Psoas muscle (tissue), 8 donors: ENCODE data around the gene AP3B1. TPM values are rescaled to one million over a fixed set of nuclear protein-coding genes. Genes with fewer than 3 reads are reported as not detected.
"Not testable (repeated sequence)": the region's sequence is repeated elsewhere in the genome, so short reads cannot be mapped to it uniquely, and the experiment has no call there.

Experiments
- ATAC-seq, 4 donors: fragments of 200-7000 bp; cut with Tn5 transposase; one replicate each; pipeline ENCODE4 v1.9.1; 2020; ENCODE audit warnings: moderate library complexity in 3 of 4, mild to moderate bottlenecking in 2 of 4
- DNase-seq, 2 donors: peaks; one replicate each; pipeline ENCODE4 v3.0.0-alpha.2; 2020
- H3K27ac ChIP-seq: fragments of 200-600 bp; one replicate; pipeline ENCODE4 v1.8.0; 2022
- H3K27me3 ChIP-seq, 3 donors: fragments of 200-600 bp in 1 of 3; one replicate each; pipeline versions ENCODE4 v1.6.1 to v1.8.0; 2013 to 2022; ENCODE audit warnings: low read length in 2 of 3, mild to moderate bottlenecking in 2 of 3, moderate library complexity in 1 of 3; ENCODE audit not compliant: insufficient read depth in 3 of 3
- H3K36me3 ChIP-seq, 2 donors: fragments of 200-600 bp in 1 of 2; one replicate each; pipeline versions ENCODE4 v1.6.1 to v1.8.0; 2013 to 2022; ENCODE audit warnings: low read depth in 1 of 2, mild to moderate bottlenecking in 1 of 2, moderate library complexity in 1 of 2; ENCODE audit not compliant: insufficient read depth in 1 of 2
- H3K4me1 ChIP-seq: fragments of 200-600 bp; one replicate; pipeline ENCODE4 v1.8.0; 2022
- H3K4me3 ChIP-seq: fragments of 200-600 bp; one replicate; pipeline ENCODE4 v1.8.0; 2022; ENCODE audit warnings: mild to moderate bottlenecking
- H3K9me3 ChIP-seq: fragments of 200-600 bp; one replicate; pipeline ENCODE4 v1.8.0; 2022
- WGBS, 3 donors: extraction: QIAGEN DNeasy Blood & Tissue Kit; methylation state at CpG; one replicate each; pipeline versions ENCODE4 v1.1.6 to v1.1.7; 2013; 5-methylcytosine and 5-hydroxymethylcytosine counted together
- intact Hi-C, 2 donors: fragments of 100-400 bp; cut with DNase I; formaldehyde crosslinking; loops; one replicate each; pipeline versions ENCODE4 v1.11.0 to v1.14.2; 2022
- polyA plus RNA-seq, 3 donors: library from polyadenylated mRNA; stranded (reverse); fragments of 200-250 nt; gene quantifications; one replicate each; pipeline ENCODE4 v1.2.3, GENCODE V29; 2013
- total RNA-seq, 4 donors: library from RNA; stranded (reverse); fragmentation: NEBNext Ultra II Directional in 2 of 4; extraction: Animal tissue kit (Norgen Biotek cat#: 25700) in 2 of 4; gene quantifications; one replicate each; pipeline versions ENCODE4 v1.2.1 to v1.2.4, GENCODE V29; 2021 to 2023
- TF ChIP-seq, protein P1 (sequence below): fragments of 200-600 bp; IDR thresholded peaks from one replicate; pipeline ENCODE4 v1.8.0; 2022; ENCODE audit warnings: antibody characterized with exemption
- donor health status: healthy with polysubstance abuse.
- donor health status: DM: no; HTN: no; CAD: no; lungs with moderate emphysema.
- donor health status: Bipolar disorder and iron deficiency.
- donor health status: healthy.
- donor health status: DM: yes; HTN: yes; CAD: no.
- donor health status: DM: no; HTN: no; CAD: no.
- donor health status: DM: no; HTN: no; CAD: no.
- donor health status: DM: yes; HTN: yes; CAD: no.

Gene AP3B1
- total and polyA plus RNA-seq, 7 donors: 12.4 to 24.4 (median 15.2) TPM

DNA sequence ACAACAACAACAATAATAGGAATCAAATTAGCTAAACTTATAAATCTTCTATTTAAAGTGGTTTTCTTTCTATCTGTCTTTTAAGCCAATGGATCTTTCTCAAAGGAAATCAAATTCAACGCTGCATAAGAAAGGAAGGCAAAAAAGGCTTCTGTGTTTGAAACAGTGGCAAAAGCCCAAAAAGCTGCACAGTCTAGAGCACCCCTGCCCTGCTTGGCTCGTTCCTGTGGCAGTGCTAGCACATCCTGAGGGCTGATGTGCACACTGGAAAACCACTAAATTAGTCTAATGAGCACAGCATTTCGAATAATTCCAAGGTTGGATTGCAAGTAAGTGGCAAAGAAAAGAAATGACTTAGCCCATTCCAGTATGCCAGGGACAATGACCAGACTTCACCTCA lies 80.7 kb downstream of the AP3B1 start:
- H3K36me3 ChIP-seq: peaks cover 0 to 11% of the 10 kb centered on the region in 2 donors
- intact Hi-C loops: no loop called here
- no peaks in the 10 kb centered on the region for H3K27me3 ChIP-seq
- DNase-seq (no peak), ATAC-seq (no peak)
- no peaks in the 10 kb centered on the region for H3K9me3 ChIP-seq
- no peaks in the 10 kb centered on the region for H3K4me1 ChIP-seq
- TF ChIP-seq, protein P1, sequence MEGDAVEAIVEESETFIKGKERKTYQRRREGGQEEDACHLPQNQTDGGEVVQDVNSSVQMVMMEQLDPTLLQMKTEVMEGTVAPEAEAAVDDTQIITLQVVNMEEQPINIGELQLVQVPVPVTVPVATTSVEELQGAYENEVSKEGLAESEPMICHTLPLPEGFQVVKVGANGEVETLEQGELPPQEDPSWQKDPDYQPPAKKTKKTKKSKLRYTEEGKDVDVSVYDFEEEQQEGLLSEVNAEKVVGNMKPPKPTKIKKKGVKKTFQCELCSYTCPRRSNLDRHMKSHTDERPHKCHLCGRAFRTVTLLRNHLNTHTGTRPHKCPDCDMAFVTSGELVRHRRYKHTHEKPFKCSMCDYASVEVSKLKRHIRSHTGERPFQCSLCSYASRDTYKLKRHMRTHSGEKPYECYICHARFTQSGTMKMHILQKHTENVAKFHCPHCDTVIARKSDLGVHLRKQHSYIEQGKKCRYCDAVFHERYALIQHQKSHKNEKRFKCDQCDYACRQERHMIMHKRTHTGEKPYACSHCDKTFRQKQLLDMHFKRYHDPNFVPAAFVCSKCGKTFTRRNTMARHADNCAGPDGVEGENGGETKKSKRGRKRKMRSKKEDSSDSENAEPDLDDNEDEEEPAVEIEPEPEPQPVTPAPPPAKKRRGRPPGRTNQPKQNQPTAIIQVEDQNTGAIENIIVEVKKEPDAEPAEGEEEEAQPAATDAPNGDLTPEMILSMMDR: no peak
- 65 to 87% (median 69%) methylated on average over 3 of the region's 3 CpGs for WGBS, 3 donors
- no peak overlapping the region for H3K27ac ChIP-seq
- no peak overlapping the region for H3K4me3 ChIP-seq

DNA sequence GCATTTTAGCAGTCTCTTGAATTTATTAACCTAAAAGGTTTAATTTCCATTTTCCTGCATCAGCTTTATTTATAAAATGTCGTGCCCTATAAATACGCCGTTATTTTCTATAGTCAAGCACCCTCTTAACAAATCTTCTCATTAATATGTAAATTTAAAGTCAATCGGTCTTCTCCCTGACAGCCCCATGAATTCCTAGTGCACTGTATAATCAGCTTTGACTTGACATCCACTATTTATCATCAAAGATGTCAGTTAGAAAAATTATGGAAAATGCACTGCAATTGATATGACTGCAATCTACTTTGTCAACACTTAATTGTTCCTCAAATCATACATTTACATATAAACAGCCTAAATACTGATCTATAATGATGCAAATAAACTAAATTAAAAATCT lies 83.4 kb downstream of the AP3B1 start:
- Histone ChIP-seq H3K27ac (no peak overlapping the region), H3K36me3 (peaks cover 0 to 15% of the 10 kb centered on the region in 2 donors), H3K27me3 (no peaks in the 10 kb centered on the region), H3K4me3 (no peak overlapping the region), H3K4me1 (no peaks in the 10 kb centered on the region), H3K9me3 (no peaks in the 10 kb centered on the region)
- DNase-seq (no peak), ATAC-seq (no peak)
- TF ChIP-seq, protein P1: no peak
- intact Hi-C loops: no loop called here
- WGBS, 3 donors: 80 to 95% (median 82%) methylated on average over 4 of the region's 4 CpGs

DNA sequence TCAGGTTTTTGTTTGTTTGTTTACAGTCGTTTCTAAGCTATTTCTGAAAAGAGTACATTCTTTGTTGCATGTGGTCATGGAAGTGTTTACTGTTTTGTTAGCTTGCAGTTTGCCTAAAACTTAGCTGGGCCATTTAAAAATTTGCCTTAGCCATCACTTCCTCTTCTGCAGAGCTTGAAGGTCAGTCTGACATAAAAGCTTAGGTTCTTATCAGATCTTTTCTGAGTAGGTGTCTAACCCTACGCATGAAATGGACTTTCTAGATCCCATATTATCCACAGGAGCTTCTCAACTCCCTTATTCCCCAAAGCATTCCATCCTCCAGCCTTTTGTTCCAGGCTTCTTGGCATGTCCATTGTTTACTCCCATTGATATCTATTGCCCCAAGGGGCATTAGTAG lies 90.3 kb downstream of the AP3B1 start:
- 80 to 95% (median 87%) methylated on average over 2 of the region's 2 CpGs for WGBS, 3 donors

DNA sequence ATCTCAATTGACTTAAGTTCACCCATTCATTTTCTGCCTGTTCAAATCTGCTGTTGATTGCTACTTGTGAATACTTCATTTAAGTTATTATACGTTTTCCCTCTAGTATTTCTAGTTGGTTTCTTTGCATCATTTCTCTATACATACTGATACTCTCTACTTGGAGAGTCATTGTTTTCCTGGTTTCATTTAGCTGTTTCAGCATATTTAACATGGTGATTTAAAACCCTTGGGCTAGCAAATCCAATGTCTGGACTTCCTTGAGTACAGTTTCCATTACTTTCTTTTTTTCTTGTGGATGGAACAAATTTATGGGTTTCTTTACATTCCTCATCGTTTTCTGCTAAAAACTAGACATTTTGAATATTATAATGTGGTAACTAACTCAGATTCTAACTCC lies 90.7 kb downstream of the AP3B1 start:
- Histone ChIP-seq H3K27me3 (no peaks in the 10 kb centered on the region), H3K4me3 (no peak overlapping the region), H3K4me1 (no peaks in the 10 kb centered on the region), H3K27ac (no peak overlapping the region), H3K36me3 (peaks cover 0 to 10% of the 10 kb centered on the region in 2 donors), H3K9me3 (no peaks in the 10 kb centered on the region)
- DNase-seq (no peak), ATAC-seq (no peak)
- 85 to 92% (median 87%) methylated on average over 2 of the region's 2 CpGs for WGBS, 3 donors
- intact Hi-C loops: no loop called here
- TF ChIP-seq, protein P1: no peak

More for the DNA sequence above, 90.3 kb downstream of the AP3B1 start:
- no peaks in the 10 kb centered on the region for H3K27me3 ChIP-seq
- ATAC-seq (no peak), DNase-seq (no peak)
- H3K4me1 ChIP-seq: no peaks in the 10 kb centered on the region
- peaks cover 0 to 10% of the 10 kb centered on the region in 2 donors for H3K36me3 ChIP-seq
- intact Hi-C loops: no loop called here
- H3K27ac ChIP-seq: no peak overlapping the region
- no peak overlapping the region for H3K4me3 ChIP-seq
- TF ChIP-seq, protein P1: no peak
- H3K9me3 ChIP-seq: no peaks in the 10 kb centered on the region

DNA sequence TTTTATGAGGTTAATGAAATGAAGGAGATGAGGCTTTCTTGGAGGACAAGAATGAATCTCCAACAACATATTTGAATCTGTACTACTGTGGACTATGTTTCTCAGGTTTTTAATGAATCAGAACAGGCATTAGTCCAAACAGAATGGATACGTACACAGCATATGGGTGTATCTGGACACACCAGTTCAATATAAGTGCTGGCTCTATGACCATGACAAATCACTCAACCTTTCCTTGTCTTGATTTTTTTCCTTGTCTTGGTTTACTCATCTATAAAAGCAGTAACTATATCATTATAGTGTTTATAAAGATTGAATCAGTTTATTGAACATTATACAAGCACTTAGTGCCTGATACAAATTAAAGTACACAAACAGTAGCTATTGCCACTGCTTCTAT lies 104.1 kb downstream of the AP3B1 start:
- DNase-seq: no peak
- TF ChIP-seq, protein P1: no peak
- intact Hi-C loops: no loop called here
- 90 to 93% (median 91%) methylated on average over 1 of the region's 1 CpG for WGBS, 3 donors
- Histone ChIP-seq H3K4me1 (no peaks in the 10 kb centered on the region), H3K27me3 (no peaks in the 10 kb centered on the region), H3K36me3 (no peaks in the 10 kb centered on the region), H3K27ac (no peak overlapping the region), H3K9me3 (peaks cover 13% of the 10 kb centered on the region), H3K4me3 (no peak overlapping the region)
- no peak for ATAC-seq

DNA sequence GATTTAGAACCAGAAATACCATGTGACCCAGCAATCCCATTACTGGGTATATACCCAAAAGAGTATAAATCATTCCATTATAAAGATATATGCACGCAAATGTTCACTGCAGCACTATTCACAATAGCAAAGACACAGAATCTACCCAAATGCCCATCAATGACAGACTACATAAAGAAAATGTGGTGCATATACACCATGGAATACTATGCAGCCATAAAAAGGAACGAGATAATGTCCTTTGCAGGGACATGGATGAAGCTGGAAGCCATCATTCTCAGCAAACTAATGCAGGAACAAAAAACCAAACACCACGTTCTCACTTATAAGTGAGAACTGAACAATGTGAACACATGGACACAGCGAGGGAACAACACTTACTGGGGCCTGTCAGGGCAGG lies 105.8 kb downstream of the AP3B1 start:
- peaks cover 13% of the 10 kb centered on the region for H3K9me3 ChIP-seq
- intact Hi-C loops, ATAC-seq, H3K27me3 ChIP-seq, DNase-seq, H3K4me1 ChIP-seq, H3K4me3 ChIP-seq, H3K36me3 ChIP-seq, H3K27ac ChIP-seq: not testable (repeated sequence)
- WGBS, 3 donors: 97 to 99% (median 98%) methylated on average over 4 of the region's 4 CpGs
